ENCODE results near the gene TYMP. TPM values are rescaled to one million over a fixed set of nuclear protein-coding genes. Genes with fewer than 3 reads are reported as not detected.

The TYMP gene
- total RNA-seq, 3 donors from 2014 or later (not counting 1 experiment from before 2014, with no cell fraction given): 17.7 to 44.6 (median 32.4) TPM

DNA sequence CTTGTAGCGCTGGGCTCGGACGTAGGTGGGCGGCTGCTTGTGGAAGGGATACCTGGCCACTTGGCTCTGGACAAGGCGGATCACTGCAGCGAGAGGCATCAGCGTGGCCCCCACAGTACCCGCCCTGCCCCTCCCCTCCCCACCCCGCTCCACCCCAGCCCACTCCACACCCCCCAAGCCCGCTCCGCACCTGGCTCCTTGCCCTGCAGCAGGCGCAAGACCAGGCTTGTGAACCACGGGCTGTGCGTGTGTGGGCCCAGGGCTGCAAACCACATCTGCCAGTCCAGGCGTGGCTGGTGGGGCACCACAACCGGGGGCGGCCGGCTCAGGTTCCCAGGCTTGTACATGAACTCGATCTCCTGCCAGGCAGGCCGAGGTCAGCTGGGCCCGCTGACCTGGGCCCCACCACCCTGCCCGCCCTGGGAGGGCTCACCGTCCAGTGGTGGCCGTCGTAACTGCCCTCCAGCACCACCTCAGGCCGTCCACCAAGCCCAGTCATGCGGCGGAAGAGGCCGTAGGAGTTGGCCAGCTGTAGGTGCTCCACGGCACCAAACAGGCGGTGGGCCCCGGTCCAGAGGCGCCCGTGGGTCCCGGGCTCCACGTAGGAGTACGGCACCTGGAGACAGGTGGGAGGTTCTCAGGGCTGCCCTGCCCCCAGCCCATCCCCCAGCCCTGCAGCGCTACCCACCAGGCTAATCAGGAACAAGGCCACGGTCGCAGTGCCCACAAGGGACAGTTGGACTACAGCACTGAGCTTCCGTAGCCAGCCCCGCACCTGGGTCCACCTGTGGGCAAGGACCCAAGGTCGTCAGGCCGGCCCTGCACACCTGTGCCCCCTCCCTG is 25.2 kb downstream of the TYMP start:
- Histone ChIP-seq H3K4me3 (ENCODE audit: low read length) (no peak overlapping the region), H3K36me3 (ENCODE audit: control insufficient read depth, insufficient read depth, low read length) (peaks cover 26% of the 10 kb centered on the region), H3K27ac (ENCODE audit: low read length) (no peak overlapping the region), H3K4me1 (ENCODE audit: control insufficient read depth, insufficient read depth, low read length) (peaks cover 26% of the 10 kb centered on the region), H3K9me3 (ENCODE audit: control insufficient read depth, insufficient read depth, low read length) (no peaks in the 10 kb centered on the region), H3K27me3 (ENCODE audit: control insufficient read depth, insufficient read depth, low read length) (no peaks in the 10 kb centered on the region)
- ATAC-seq: no peak
- H3K27me3 Mint-ChIP-seq (ENCODE audit: low read depth in 2 of 2): no peaks in the 10 kb centered on the region
- no peaks in the 10 kb centered on the region for H3K36me3 Mint-ChIP-seq
- no peak overlapping the region for H3K4me3 Mint-ChIP-seq
- DNase-seq: no peak
- TF ChIP-seq, protein P1, sequence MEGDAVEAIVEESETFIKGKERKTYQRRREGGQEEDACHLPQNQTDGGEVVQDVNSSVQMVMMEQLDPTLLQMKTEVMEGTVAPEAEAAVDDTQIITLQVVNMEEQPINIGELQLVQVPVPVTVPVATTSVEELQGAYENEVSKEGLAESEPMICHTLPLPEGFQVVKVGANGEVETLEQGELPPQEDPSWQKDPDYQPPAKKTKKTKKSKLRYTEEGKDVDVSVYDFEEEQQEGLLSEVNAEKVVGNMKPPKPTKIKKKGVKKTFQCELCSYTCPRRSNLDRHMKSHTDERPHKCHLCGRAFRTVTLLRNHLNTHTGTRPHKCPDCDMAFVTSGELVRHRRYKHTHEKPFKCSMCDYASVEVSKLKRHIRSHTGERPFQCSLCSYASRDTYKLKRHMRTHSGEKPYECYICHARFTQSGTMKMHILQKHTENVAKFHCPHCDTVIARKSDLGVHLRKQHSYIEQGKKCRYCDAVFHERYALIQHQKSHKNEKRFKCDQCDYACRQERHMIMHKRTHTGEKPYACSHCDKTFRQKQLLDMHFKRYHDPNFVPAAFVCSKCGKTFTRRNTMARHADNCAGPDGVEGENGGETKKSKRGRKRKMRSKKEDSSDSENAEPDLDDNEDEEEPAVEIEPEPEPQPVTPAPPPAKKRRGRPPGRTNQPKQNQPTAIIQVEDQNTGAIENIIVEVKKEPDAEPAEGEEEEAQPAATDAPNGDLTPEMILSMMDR (IDR thresholded peaks at IDR 0.05): no peak
- H3K4me1 Mint-ChIP-seq: peaks cover 11 to 28% of the 10 kb centered on the region in 2 donors
- no peaks in the 10 kb centered on the region for H3K9me3 Mint-ChIP-seq
- intact Hi-C loops (cut with micrococcal nuclease): loop anchor here (5.0 kb wide), 3 partner anchors 32 to 78 kb away; partner anchors contain the start of genes CHKB and SYCE3
- 90% methylated on average over 42 of the region's 44 CpGs for WGBS (ENCODE audit: insufficient coverage)
- H3K27ac Mint-ChIP-seq: no peak overlapping the region

DNA sequence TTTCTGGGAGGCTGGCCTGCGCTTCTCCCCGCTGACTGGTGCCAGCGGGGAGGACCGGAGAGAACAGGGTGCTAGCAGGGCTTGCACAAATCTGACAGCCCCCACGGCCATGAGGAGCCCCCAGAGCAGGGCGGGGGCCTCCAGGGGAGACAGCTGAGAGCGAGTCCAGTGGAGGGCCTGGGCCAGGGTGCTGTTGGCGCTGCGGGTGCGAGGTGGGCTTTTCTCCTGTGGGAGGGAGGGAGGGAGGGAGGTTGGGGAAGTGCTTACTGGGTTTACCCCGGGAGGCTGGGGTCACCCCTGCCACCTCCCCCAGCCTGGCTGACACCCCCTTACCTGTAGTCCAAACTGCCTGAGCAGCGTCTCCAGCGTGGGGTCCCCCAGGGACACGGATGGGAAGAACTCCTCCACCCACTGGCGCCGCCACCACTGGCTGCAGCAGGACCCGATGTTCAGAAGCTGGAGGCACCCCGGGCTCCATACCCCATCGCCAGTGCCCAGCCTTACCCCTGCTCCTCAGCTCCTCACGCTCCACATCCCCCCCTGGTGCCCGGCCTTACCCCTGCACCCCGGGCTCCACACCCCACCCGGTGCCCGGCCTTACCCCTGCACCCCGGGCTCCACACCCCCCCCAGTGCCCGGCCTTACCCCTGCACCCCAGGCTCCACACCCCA is 26.2 kb downstream of the TYMP start:
- Mint-ChIP-seq H3K27ac (no peak overlapping the region), H3K9me3 (no peaks in the 10 kb centered on the region), H3K27me3 (ENCODE audit: low read depth in 2 of 2) (no peaks in the 10 kb centered on the region), H3K4me1 (peaks cover 1 to 18% of the 10 kb centered on the region in 2 donors), H3K36me3 (no peaks in the 10 kb centered on the region), H3K4me3 (no peak overlapping the region)
- no peaks in the 10 kb centered on the region for H3K9me3 ChIP-seq (ENCODE audit: control insufficient read depth, insufficient read depth, low read length)
- H3K27ac ChIP-seq (ENCODE audit: low read length): no peak overlapping the region
- H3K4me3 ChIP-seq (ENCODE audit: low read length): no peak overlapping the region
- intact Hi-C loops (cut with micrococcal nuclease): no loop called here
- peaks cover 23% of the 10 kb centered on the region for H3K4me1 ChIP-seq (ENCODE audit: control insufficient read depth, insufficient read depth, low read length)
- H3K36me3 ChIP-seq (ENCODE audit: control insufficient read depth, insufficient read depth, low read length): peaks cover 26% of the 10 kb centered on the region
- TF ChIP-seq, protein P1 (IDR thresholded peaks at IDR 0.05): no peak
- WGBS (ENCODE audit: insufficient coverage): 94% methylated on average over 20 of the region's 26 CpGs
- DNase-seq (no peak), ATAC-seq (no peak)
- no peaks in the 10 kb centered on the region for H3K27me3 ChIP-seq (ENCODE audit: control insufficient read depth, insufficient read depth, low read length)

DNA sequence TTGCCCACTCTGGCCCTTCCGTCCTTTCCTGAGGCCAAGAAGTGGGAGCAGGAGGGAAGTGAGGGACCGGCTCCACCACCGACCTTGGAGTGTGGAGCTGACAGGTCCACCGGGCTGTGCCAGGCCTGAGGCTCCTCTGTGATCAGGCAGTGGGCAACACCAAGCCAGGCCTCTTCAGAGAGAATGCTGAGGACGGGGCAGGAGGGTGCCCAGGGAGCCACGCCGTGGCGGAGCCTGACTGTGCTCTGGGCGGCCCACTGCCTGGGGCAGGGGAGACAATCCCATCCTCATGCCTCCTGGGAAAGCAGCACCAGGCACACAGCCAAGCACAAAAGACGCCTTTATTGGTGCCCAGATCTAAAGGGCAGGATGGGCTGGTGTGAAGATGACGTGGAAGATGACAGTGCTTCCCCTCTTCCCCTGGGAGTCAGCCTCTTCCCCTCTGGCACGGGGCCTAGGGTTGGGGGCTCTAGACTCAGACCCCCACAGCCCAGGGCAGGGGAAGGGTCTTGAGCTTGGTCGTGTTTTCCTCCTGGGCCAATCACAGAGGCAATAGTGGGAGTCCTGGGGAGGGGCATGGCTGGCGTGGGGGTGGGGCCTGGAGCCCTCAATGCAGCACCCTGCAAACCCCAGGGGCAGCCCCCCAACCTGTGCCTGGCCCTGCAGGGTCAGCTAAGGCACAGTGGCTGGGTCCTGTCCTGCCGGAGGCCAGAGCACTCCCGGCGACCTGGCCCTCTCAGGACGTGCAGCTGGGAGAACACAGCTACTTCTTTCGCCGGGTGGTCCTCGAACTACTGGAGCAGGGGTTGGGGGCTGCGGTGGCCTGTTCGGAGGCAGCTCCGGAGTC is 27.0 kb downstream of the TYMP start:
- no peak for ATAC-seq
- H3K4me3 Mint-ChIP-seq: no peak overlapping the region
- H3K9me3 ChIP-seq (ENCODE audit: control insufficient read depth, insufficient read depth, low read length): no peaks in the 10 kb centered on the region
- H3K4me3 ChIP-seq (ENCODE audit: low read length): no peak overlapping the region
- no peaks in the 10 kb centered on the region for H3K36me3 Mint-ChIP-seq
- H3K27ac ChIP-seq (ENCODE audit: low read length): no peak overlapping the region
- H3K27me3 Mint-ChIP-seq (ENCODE audit: low read depth in 2 of 2): peaks cover 0 to 1% of the 10 kb centered on the region in 2 donors
- no peak for DNase-seq
- H3K27ac Mint-ChIP-seq: no peak overlapping the region
- H3K9me3 Mint-ChIP-seq: no peaks in the 10 kb centered on the region
- 95% methylated on average over 24 of the region's 24 CpGs for WGBS (ENCODE audit: insufficient coverage)
- peaks cover 0 to 11% of the 10 kb centered on the region in 2 donors for H3K4me1 Mint-ChIP-seq
- intact Hi-C loops (cut with micrococcal nuclease): no loop called here
- peaks cover 26% of the 10 kb centered on the region for H3K4me1 ChIP-seq (ENCODE audit: control insufficient read depth, insufficient read depth, low read length)
- no peaks in the 10 kb centered on the region for H3K27me3 ChIP-seq (ENCODE audit: control insufficient read depth, insufficient read depth, low read length)
- peaks cover 26% of the 10 kb centered on the region for H3K36me3 ChIP-seq (ENCODE audit: control insufficient read depth, insufficient read depth, low read length)
- TF ChIP-seq, protein P1 (IDR thresholded peaks at IDR 0.05): no peak

Measured in natural killer cell (primary cell).